GM23248 (cell line): ENCODE measurements around the gene TYRP1. TPM values are rescaled to one million over a fixed set of nuclear protein-coding genes. Genes with fewer than 3 reads are reported as not detected.

ENCODE experiments used
- DNase-seq: peaks from one replicate; pipeline ENCODE4 v3.0.0-alpha.2; 2015
- H2AFZ ChIP-seq: fragments of 200-600 bp; sonication (generic); 2 replicates; pipeline ENCODE4 v1.6.1; 2016; ENCODE audit warnings: antibody characterized with exemption
- H3F3A ChIP-seq: fragments of 200-600 bp; sonication (generic); 2 replicates; pipeline ENCODE4 v1.6.1; 2016; ENCODE audit warnings: mild to moderate bottlenecking, antibody characterized with exemption, mixed run types; ENCODE audit not compliant: insufficient read depth
- H3K27ac ChIP-seq: fragments of 200-600 bp; sonication (generic); 2 replicates; pipeline ENCODE4 v1.5.1; 2016; ENCODE audit warnings: mild to moderate bottlenecking
- H3K27me3 ChIP-seq: fragments of 200-600 bp; sonication (generic); replicated peaks from 2 replicates; pipeline ENCODE4 v1.6.1; 2016; ENCODE audit warnings: mild to moderate bottlenecking; ENCODE audit not compliant: insufficient read depth
- H3K36me3 ChIP-seq: fragments of 200-600 bp; sonication (generic); 2 replicates; pipeline ENCODE4 v1.6.1; 2016; ENCODE audit warnings: low read depth, mild to moderate bottlenecking
- H3K4me1 ChIP-seq: fragments of 200-600 bp; sonication (generic); 2 replicates; pipeline ENCODE4 v1.6.1; 2016; ENCODE audit warnings: mild to moderate bottlenecking; ENCODE audit not compliant: insufficient read depth
- H3K4me2 ChIP-seq: fragments of 200-600 bp; sonication (generic); one replicate; pipeline ENCODE4 v1.6.1; 2016; ENCODE audit warnings: mild to moderate bottlenecking; ENCODE audit not compliant: unreplicated experiment
- H3K4me3 ChIP-seq: fragments of 200-600 bp; sonication (generic); 2 replicates; pipeline ENCODE4 v1.5.1; 2016; ENCODE audit warnings: mild to moderate bottlenecking
- H3K79me2 ChIP-seq: fragments of 200-600 bp; sonication (generic); 2 replicates; pipeline ENCODE4 v1.6.1; 2016; ENCODE audit warnings: mild to moderate bottlenecking; ENCODE audit not compliant: insufficient read depth
- H3K9ac ChIP-seq: fragments of 200-600 bp; sonication (generic); 2 replicates; pipeline ENCODE4 v1.6.1; 2016; ENCODE audit warnings: mild to moderate bottlenecking
- H3K9me2 ChIP-seq: fragments of 200-600 bp; sonication (generic); 2 replicates; pipeline ENCODE4 v1.6.1; 2016; ENCODE audit warnings: mixed run types, mild to moderate bottlenecking, moderate library complexity; ENCODE audit not compliant: insufficient read depth
- H3K9me3 ChIP-seq: fragments of 200-600 bp; sonication (generic); one replicate; pipeline ENCODE4 v1.6.1; 2017; ENCODE audit warnings: low read depth
- H4K20me1 ChIP-seq: fragments of 200-600 bp; sonication (generic); 2 replicates; pipeline ENCODE4 v1.6.0; 2016; ENCODE audit not compliant: insufficient read depth
- EZH2 ChIP-seq: fragments of 200-600 bp; sonication (generic); IDR thresholded peaks from 2 replicates; pipeline ENCODE4 v1.6.1; 2018; ENCODE audit warnings: antibody characterized with exemption, mild to moderate bottlenecking; ENCODE audit not compliant: insufficient read depth, poor library complexity, severe bottlenecking
- EZH2phosphoT487 ChIP-seq: fragments of 200-600 bp; sonication (generic); IDR thresholded peaks from 2 replicates; pipeline ENCODE4 v1.6.1; 2018; ENCODE audit warnings: antibody characterized with exemption, moderate library complexity, mild to moderate bottlenecking, low read depth; ENCODE audit not compliant: insufficient read depth
- WGBS, 2 experiments: methylation state at CpG; one replicate each; pipeline ENCODE4 v1.1.6; 2015 to 2017; ENCODE audit warnings: low lambda C conversion rate in 2 of 2, low coverage in 1 of 2; ENCODE audit errors: missing lambda C conversion rate in 2 of 2; 5-methylcytosine and 5-hydroxymethylcytosine counted together
- in situ Hi-C: fragments of 300-500 bp; cut with MboI; formaldehyde crosslinking; loops from 2 replicates; pipeline ENCODE4 v1.15.0; 2020
- polyA plus RNA-seq: library from polyadenylated mRNA; unstranded; fragments of >200 nt; fragmentation: Nextera tagmentation; extraction: Ambion mirVana; gene quantifications from 2 replicates; pipeline ENCODE4 v1.2.1, GENCODE V29; 2016
- total RNA-seq: library from RNA; depleted of rRNA; stranded (reverse); fragments of >200 nt; shearing (Covaris generic); gene quantifications from 2 replicates; pipeline ENCODE4 v1.2.3, GENCODE V29; 2014

TYRP1 gene
- total and polyA plus RNA-seq, 2 experiments from 2014 or later: not detected

DNA sequence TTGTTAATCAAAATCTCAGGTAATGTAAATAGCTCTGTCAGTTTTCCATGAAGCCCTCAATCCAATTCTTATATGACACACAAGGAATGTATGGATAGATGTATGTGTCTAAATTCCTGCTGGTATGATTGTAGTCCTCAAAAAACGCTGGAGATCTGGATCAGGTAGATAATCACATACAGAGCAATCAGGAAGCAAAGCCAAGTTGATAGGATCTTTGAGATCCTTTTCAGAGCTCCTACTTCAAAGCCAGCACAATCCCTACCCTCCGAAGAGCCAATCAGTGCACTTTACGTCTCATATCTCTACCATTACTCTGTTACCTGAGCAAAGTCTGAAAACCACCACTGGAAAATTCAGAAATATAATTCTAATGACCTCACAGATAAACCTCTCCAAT lies 27.4 kb downstream of the TYRP1 start:
- Histone ChIP-seq H3K4me3 (no peak overlapping the region), H2AFZ (no peak overlapping the region), H3K4me2 (no peak overlapping the region), H3K9me3 (no peaks in the 10 kb centered on the region), H3K27me3 (no peaks in the 10 kb centered on the region), H3K4me1 (0 out of 2 replicates have a peak, but pooled peaks cover 5% of the 10 kb centered on the region), H3K79me2 (no peaks in the 10 kb centered on the region), H3K27ac (no peak overlapping the region), H4K20me1 (no peaks in the 10 kb centered on the region), H3K36me3 (no peaks in the 10 kb centered on the region), H3F3A (peaks cover 3% of the 10 kb centered on the region; the same call in 1 of the 2 replicates), H3K9me2 (no peaks in the 10 kb centered on the region), H3K9ac (no peak overlapping the region)
- 78 to 89% methylated on average over 3 of the region's 3 CpGs for WGBS, 2 experiments
- in situ Hi-C loops: loop anchor here (5.0 to 10.0 kb wide), 2 partner anchors 164 to 367 kb away; no protein-coding TSS in a partner anchor
- DNase-seq: no peak
- TF ChIP-seq EZH2 (no peak), EZH2phosphoT487 (no peak)

DNA sequence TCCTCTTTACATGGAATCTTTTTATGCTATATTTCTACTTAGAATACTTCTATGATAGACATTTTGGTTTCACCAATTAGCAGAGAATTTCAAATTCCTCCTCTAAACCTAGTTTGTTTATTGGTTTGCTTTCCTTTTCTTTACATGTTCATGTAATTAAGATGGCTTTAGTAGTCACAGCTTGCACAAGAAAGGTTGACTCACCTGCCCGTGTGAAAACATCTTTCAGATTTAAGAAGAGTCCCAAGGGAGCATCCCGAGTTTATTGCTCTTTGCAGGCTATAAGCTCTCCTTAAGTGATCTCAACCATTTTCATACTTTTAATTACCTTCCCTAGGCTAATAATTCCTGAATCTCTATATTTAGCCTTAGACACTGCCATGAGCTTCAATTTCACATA lies 28.9 kb downstream of the TYRP1 start:
- TF ChIP-seq EZH2 (no peak), EZH2phosphoT487 (no peak)
- no peaks in the 10 kb centered on the region for H3K9me2 ChIP-seq
- no peak overlapping the region for H3K27ac ChIP-seq
- WGBS, 2 experiments: 34 to 50% methylated on average over 2 of the region's 2 CpGs
- no peak overlapping the region for H3K9ac ChIP-seq
- H3K4me1 ChIP-seq: 0 out of 2 replicates have a peak, but pooled peaks cover 5% of the 10 kb centered on the region
- H4K20me1 ChIP-seq: no peaks in the 10 kb centered on the region
- DNase-seq: peak; percentile 87
- H3K27me3 ChIP-seq: no peaks in the 10 kb centered on the region
- H3K9me3 ChIP-seq: no peaks in the 10 kb centered on the region
- peaks cover 3% of the 10 kb centered on the region; the same call in 1 of the 2 replicates for H3F3A ChIP-seq
- no peak overlapping the region for H3K4me3 ChIP-seq
- in situ Hi-C loops: loop anchor here (5.0 to 10.0 kb wide), 2 partner anchors 163 to 365 kb away; no protein-coding TSS in a partner anchor
- no peaks in the 10 kb centered on the region for H3K79me2 ChIP-seq
- no peaks in the 10 kb centered on the region for H3K36me3 ChIP-seq
- no peak overlapping the region for H3K4me2 ChIP-seq
- no peak overlapping the region; the same call in 1 of the 2 replicates for H2AFZ ChIP-seq

DNA sequence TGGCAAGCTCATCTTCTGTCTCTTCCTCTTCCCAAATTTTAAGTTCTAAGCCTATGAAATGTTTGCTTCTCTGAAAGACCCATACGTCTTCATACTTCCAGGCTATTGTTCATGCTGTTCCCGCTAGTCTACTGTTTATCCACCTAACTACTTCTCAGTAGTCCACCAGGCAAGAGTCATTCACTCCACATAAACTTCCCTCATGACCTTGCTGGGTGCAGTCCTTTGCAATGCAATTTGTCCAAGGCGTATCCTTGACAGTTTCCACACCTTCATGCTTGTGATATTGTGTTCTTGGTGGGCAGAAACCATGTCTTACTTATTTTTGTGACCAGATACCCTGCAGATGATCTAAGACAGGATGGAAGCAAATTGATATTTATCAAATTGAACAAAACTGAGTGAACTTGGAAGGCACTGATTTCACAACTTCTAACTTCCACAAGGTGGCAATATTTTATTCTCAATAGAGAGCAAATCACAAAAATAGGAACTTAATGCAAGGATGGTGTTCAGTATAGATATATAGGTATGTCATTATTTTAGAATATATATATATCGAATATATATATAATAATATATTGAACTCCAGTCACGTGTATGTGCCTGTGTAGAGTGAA lies 30.3 kb downstream of the TYRP1 start:
- no peaks in the 10 kb centered on the region for H3K79me2 ChIP-seq
- no peak overlapping the region for H3K9ac ChIP-seq
- no peaks in the 10 kb centered on the region for H3K27me3 ChIP-seq
- peaks cover 3% of the 10 kb centered on the region; the same call in 1 of the 2 replicates for H3F3A ChIP-seq
- peak; percentile 57 for DNase-seq
- no peaks in the 10 kb centered on the region for H3K9me3 ChIP-seq
- WGBS, 2 experiments: 16 to 22% methylated on average over 5 of the region's 5 CpGs
- no peaks in the 10 kb centered on the region for H3K36me3 ChIP-seq
- peak overlapping the region; percentile 59 for H2AFZ ChIP-seq
- no peaks in the 10 kb centered on the region for H4K20me1 ChIP-seq
- H3K27ac ChIP-seq: no peak overlapping the region
- H3K4me1 ChIP-seq: 0 out of 2 replicates have a peak, but pooled peaks cover 5% of the 10 kb centered on the region
- no peak overlapping the region for H3K4me3 ChIP-seq
- TF ChIP-seq EZH2phosphoT487 (no peak), EZH2 (no peak)
- no peaks in the 10 kb centered on the region for H3K9me2 ChIP-seq
- H3K4me2 ChIP-seq: no peak overlapping the region
- in situ Hi-C loops: loop anchor here (5.0 to 10.0 kb wide), 2 partner anchors 161 to 364 kb away; no protein-coding TSS in a partner anchor

DNA sequence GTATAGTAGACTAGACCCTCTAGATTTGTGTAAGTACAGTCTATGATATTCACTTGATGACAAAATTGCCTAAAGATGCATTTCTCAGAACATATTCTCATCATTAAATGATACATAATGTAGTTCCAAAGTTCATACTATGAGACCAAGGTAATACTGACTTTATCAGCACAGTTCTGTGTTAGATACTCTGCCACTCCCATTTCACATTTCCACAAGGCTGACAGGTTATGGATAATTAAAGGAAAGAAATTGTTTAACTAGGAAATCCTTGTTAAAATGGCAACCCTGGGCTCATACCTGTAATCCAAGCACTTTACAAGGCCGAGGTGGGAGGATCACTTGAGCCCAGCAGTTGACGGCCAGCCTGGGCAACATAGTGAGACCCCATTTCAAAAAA lies 33.6 kb downstream of the TYRP1 start:
- no peaks in the 10 kb centered on the region for H3K27me3 ChIP-seq
- 90 to 94% methylated on average over 2 of the region's 2 CpGs for WGBS, 2 experiments
- in situ Hi-C loops: loop anchor here (10.0 kb wide), 1 partner anchor 158 kb away; no protein-coding TSS in a partner anchor
- no peaks in the 10 kb centered on the region for H3K9me3 ChIP-seq
- peaks cover 2% of the 10 kb centered on the region; the same call in 1 of the 2 replicates for H3F3A ChIP-seq
- H3K36me3 ChIP-seq: no peaks in the 10 kb centered on the region
- DNase-seq: no peak
- H3K79me2 ChIP-seq: no peaks in the 10 kb centered on the region
- no peak overlapping the region for H3K4me3 ChIP-seq
- H2AFZ ChIP-seq: no peak overlapping the region
- no peak overlapping the region for H3K27ac ChIP-seq
- no peak overlapping the region for H3K9ac ChIP-seq
- H3K4me2 ChIP-seq: no peak overlapping the region
- no peaks in the 10 kb centered on the region for H3K4me1 ChIP-seq
- no peak for TF ChIP-seq EZH2phosphoT487
- no peak for TF ChIP-seq EZH2
- H4K20me1 ChIP-seq: no peaks in the 10 kb centered on the region
- no peaks in the 10 kb centered on the region for H3K9me2 ChIP-seq
